Loucy (cell line): ENCODE results near the gene AKR1B15.

Experiments used
- H2AFZ ChIP-seq: fragments of 200-600 bp; sonication (generic); 2 replicates; pipeline ENCODE4 v1.6.0; 2016; ENCODE audit warnings: antibody characterized with exemption, mild to moderate bottlenecking, low read length, moderate library complexity
- H3F3A ChIP-seq: fragments of 200-600 bp; 2 replicates; pipeline ENCODE4 v1.6.0; 2016; ENCODE audit warnings: antibody characterized with exemption, low read depth, mild to moderate bottlenecking
- H3K27me3 ChIP-seq: fragments of 200-600 bp; sonication (generic); 2 replicates; pipeline ENCODE4 v1.6.1; 2014; ENCODE audit warnings: low read length, mild to moderate bottlenecking; ENCODE audit not compliant: insufficient read depth, poor library complexity, severe bottlenecking
- H3K36me3 ChIP-seq: fragments of 200-600 bp; sonication (generic); 2 replicates; pipeline ENCODE4 v1.6.1; 2016; ENCODE audit warnings: low read length; ENCODE audit not compliant: insufficient read depth
- H3K4me1 ChIP-seq: fragments of 200-600 bp; sonication (generic); 2 replicates; pipeline ENCODE4 v1.5.1; 2014; ENCODE audit warnings: low read length, mild to moderate bottlenecking; ENCODE audit not compliant: insufficient read depth, poor library complexity, severe bottlenecking
- H3K4me2 ChIP-seq: fragments of 200-600 bp; sonication (generic); 2 replicates; pipeline ENCODE4 v1.6.0; 2014; ENCODE audit warnings: antibody characterized with exemption, low read length, low read depth, mild to moderate bottlenecking; ENCODE audit not compliant: poor library complexity, severe bottlenecking
- H3K4me3 ChIP-seq: fragments of 200-600 bp; sonication (generic); 2 replicates; pipeline ENCODE4 v1.5.1; 2014; ENCODE audit warnings: low read length, mild to moderate bottlenecking, mixed read lengths; ENCODE audit not compliant: poor library complexity, severe bottlenecking
- H3K79me2 ChIP-seq: fragments of 200-600 bp; sonication (generic); 2 replicates; pipeline ENCODE4 v1.6.1; 2014; ENCODE audit warnings: low read length; ENCODE audit not compliant: insufficient read depth
- H3K9ac ChIP-seq: fragments of 200-600 bp; sonication (generic); 2 replicates; pipeline ENCODE4 v1.6.0; 2014; ENCODE audit warnings: mild to moderate bottlenecking, low read depth, low read length, moderate library complexity; ENCODE audit not compliant: poor library complexity, severe bottlenecking
- H3K9me2 ChIP-seq: fragments of 200-600 bp; sonication (generic); replicated peaks from 2 replicates; pipeline ENCODE4 v1.6.1; 2016; ENCODE audit warnings: low read depth, low read length, mixed read lengths
- H3K9me3 ChIP-seq: fragments of 200-600 bp; sonication (generic); 2 replicates; pipeline ENCODE4 v1.6.1; 2014; ENCODE audit warnings: mild to moderate bottlenecking, antibody characterized with exemption, low read length, low read depth; ENCODE audit not compliant: insufficient read depth
- H4K20me1 ChIP-seq: fragments of 200-600 bp; sonication (generic); 2 replicates; pipeline ENCODE4 v1.6.0; 2014; ENCODE audit warnings: antibody characterized with exemption, low read length, mild to moderate bottlenecking; ENCODE audit not compliant: insufficient read depth, poor library complexity, severe bottlenecking
- CTCF ChIP-seq: fragments of 200-600 bp; sonication (generic); conservative IDR thresholded peaks from 2 replicates; pipeline ENCODE4 v1.5.1; 2014; ENCODE audit warnings: mild to moderate bottlenecking, antibody characterized with exemption, low read length
- EZH2phosphoT487 ChIP-seq: fragments of 200-600 bp; IDR thresholded peaks from 2 replicates; pipeline ENCODE4 v1.6.1; 2018; ENCODE audit warnings: antibody characterized with exemption, mild to moderate bottlenecking, moderate library complexity, borderline replicate concordance

AKR1B15 gene

GRCh38 chr7:134585897-134586296 lies 37.0 kb downstream of the AKR1B15 start:
- H3K4me3 ChIP-seq, result no peak overlapping the region
- no peaks in the 10 kb centered on the region for H3K79me2 ChIP-seq
- H3K36me3 ChIP-seq, result no peaks in the 10 kb centered on the region
- H3K9ac ChIP-seq, result no peak overlapping the region
- H2AFZ ChIP-seq, result no peak overlapping the region
- no peaks in the 10 kb centered on the region for H3K9me3 ChIP-seq
- no peaks in the 10 kb centered on the region for H3F3A ChIP-seq
- H3K4me1 ChIP-seq, result no peaks in the 10 kb centered on the region
- no peak overlapping the region for H3K4me2 ChIP-seq
- H4K20me1 ChIP-seq, result no peaks in the 10 kb centered on the region
- TF ChIP-seq EZH2phosphoT487 (no peak), CTCF (no peak)
- H3K27me3 ChIP-seq, result no peaks in the 10 kb centered on the region
- no peaks in the 10 kb centered on the region for H3K9me2 ChIP-seq

- H4K20me1 ChIP-seq, result no peaks in the 10 kb centered on the region
- no peak overlapping the region for H3K4me2 ChIP-seq
Observed at GRCh38 chr7:134587750-134588149, 38.8 kb downstream of the AKR1B15 start.

GRCh38 chr7:134589491-134589941 lies 40.6 kb downstream of the AKR1B15 start:
- TF ChIP-seq EZH2phosphoT487 (no peak), CTCF (no peak)
- no peaks in the 10 kb centered on the region for H3K4me1 ChIP-seq

More at GRCh38 chr7:134587750-134588149, 38.8 kb downstream of the AKR1B15 start:
- Histone ChIP-seq H3F3A (no peaks in the 10 kb centered on the region), H3K9ac (no peak overlapping the region), H3K36me3 (no peaks in the 10 kb centered on the region), H3K9me2 (no peaks in the 10 kb centered on the region), H3K4me3 (no peak overlapping the region), H3K9me3 (peaks cover 3% of the 10 kb centered on the region; the same call in 1 of the 2 replicates), H3K4me1 (no peaks in the 10 kb centered on the region), H2AFZ (no peak overlapping the region), H3K27me3 (no peaks in the 10 kb centered on the region), H3K79me2 (no peaks in the 10 kb centered on the region)
- no peak for TF ChIP-seq EZH2phosphoT487
- TF ChIP-seq CTCF, result no peak

More at GRCh38 chr7:134589491-134589941, 40.6 kb downstream of the AKR1B15 start:
- Histone ChIP-seq H3K4me2 (no peak overlapping the region), H3K79me2 (no peaks in the 10 kb centered on the region), H3F3A (no peaks in the 10 kb centered on the region), H3K9ac (no peak overlapping the region), H3K4me3 (no peak overlapping the region), H4K20me1 (no peaks in the 10 kb centered on the region), H3K36me3 (no peaks in the 10 kb centered on the region), H3K9me3 (peaks cover 3% of the 10 kb centered on the region; the same call in 1 of the 2 replicates), H2AFZ (no peak overlapping the region), H3K9me2 (no peaks in the 10 kb centered on the region), H3K27me3 (no peaks in the 10 kb centered on the region)
